ENCODE data around the gene PCLO.
"Not testable (repeated sequence)": the region's sequence is repeated elsewhere in the genome, so short reads cannot be mapped to it uniquely, and the experiment has no call there.

DNA sequence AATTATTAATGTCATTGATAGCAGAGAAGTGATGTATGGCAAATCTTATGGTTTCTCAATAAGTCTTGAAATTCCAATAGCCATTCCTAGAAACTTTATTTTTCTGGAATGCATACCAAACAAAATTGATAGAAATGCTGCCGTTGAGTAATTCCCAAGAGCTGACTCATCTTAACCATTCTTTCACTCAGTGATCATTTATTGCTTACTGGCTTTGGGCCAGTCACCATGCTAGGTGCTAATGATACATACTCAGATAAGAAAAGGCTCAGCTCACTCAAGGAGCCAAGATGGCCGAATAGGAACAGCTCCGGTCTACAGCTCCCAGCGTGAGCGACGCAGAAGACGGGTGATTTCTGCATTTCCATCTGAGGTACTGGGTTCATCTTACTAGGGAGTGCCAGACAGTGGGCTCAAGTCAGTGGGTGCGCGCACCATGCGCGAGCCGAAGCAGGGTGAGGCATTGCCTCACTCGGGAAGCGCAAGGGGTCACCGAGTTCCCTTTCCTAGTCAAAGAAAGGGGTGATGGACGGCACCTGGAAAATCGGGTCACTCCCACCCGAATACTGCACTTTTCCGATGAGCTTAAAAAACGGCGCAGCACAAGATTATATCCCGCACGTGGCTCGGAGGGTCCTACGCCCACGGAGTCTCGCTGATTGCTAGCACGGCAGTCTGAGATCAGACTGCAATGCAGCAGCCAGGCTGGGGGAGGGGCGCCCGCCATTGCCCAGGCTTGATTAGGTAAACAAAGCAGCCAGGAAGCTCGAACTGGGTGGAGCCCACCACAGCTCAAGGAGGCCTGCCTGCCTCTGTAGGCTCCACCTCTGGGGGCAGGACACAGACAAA, 138.6 kb downstream of the PCLO start:
- TF ChIP-seq POLR2A (IDR thresholded peaks at IDR 0.05); CTCF (IDR thresholded peaks at IDR 0.05); POLR2AphosphoS5 (IDR thresholded peaks at IDR 0.05; ENCODE audit: insufficient read depth in 1 of 2, low read depth in 1 of 2): not testable (repeated sequence)

Measured in vagina (tissue), 2 donors.